Esophagus squamous epithelium (tissue), 5 donors: ENCODE measurements around the gene NFE2. TPM values are rescaled to one million over a fixed set of nuclear protein-coding genes. Genes with fewer than 3 reads are reported as not detected.

ENCODE experiments used
- DNase-seq: peaks from one replicate; lab custom pipeline; 2025; lab: John Stamatoyannopoulos, UW
- H3K27ac ChIP-seq, 4 donors: fragments of 200-600 bp; sonication (generic); one replicate each; pipeline ENCODE4 v1.5.1; 2016 to 2019; ENCODE audit warnings: mild to moderate bottlenecking in 1 of 4
- H3K27me3 ChIP-seq, 4 donors: fragments of 200-600 bp; sonication (generic); 1 replicate in 3 of 4; 2 replicates in 1 of 4; pipeline versions ENCODE4 v1.5.1 to v1.6.0; 2017 to 2021; ENCODE audit warnings: antibody characterized with exemption in 1 of 4
- H3K36me3 ChIP-seq, 3 donors: fragments of 200-600 bp; sonication (generic); one replicate each; pipeline ENCODE4 v1.5.1; 2016 to 2019
- H3K4me1 ChIP-seq, 3 donors: fragments of 200-600 bp; sonication (generic); one replicate each; pipeline ENCODE4 v1.5.1; 2017 to 2019
- H3K4me3 ChIP-seq, 4 donors: fragments of 200-600 bp; sonication (generic); 1 replicate in 3 of 4; 2 replicates in 1 of 4; pipeline ENCODE4 v1.5.1; 2016 to 2019; ENCODE audit warnings: mild to moderate bottlenecking in 2 of 4, moderate library complexity in 1 of 4
- H3K9me3 ChIP-seq, 3 donors: fragments of 200-600 bp; sonication (generic); one replicate each; pipeline ENCODE4 v1.5.1; 2016 to 2019
- CTCF ChIP-seq, 6 experiments: fragments of 450-650 bp in 4 of 6; fragments of 200-600 bp in 2 of 6; sonication (generic) in 2 of 6; IDR thresholded peaks; one replicate each; pipeline ENCODE4 v1.5.1; 2016 to 2019; ENCODE audit warnings: antibody characterized with exemption in 6 of 6, mild to moderate bottlenecking in 4 of 6, moderate library complexity in 4 of 6
- POLR2A ChIP-seq, 4 donors: fragments of 450-650 bp; IDR thresholded peaks; one replicate each; pipeline ENCODE4 v1.6.1; 2017; ENCODE audit warnings: antibody characterized with exemption in 4 of 4, mild to moderate bottlenecking in 4 of 4, moderate library complexity in 3 of 4
- WGBS, 2 donors: methylation state at CpG; one replicate each; pipeline ENCODE4 v1.1.5; 2018; 5-methylcytosine and 5-hydroxymethylcytosine counted together
- intact Hi-C: fragments of 100-400 bp; cut with DNase I; formaldehyde crosslinking; loops from one replicate; pipeline ENCODE4 v1.15.0; 2022
- total RNA-seq, 4 donors: library from RNA; depleted of rRNA; stranded (reverse); fragments of >200 nt; gene quantifications; one replicate each; pipeline ENCODE4 v1.1.0, GENCODE V29; 2016
- donor health status: DM: yes; HTN: yes; CAD: no.

The NFE2 gene
- total RNA-seq, 4 donors from 2014 or later = 0.15 to 0.44 (median 0.38) TPM; not detected in 1

- intact Hi-C loops = no loop called here
- Histone ChIP-seq H3K27me3 (no peaks in the 10 kb centered on the region), H3K36me3 (peaks cover 0 to 43% (median 4%) of the 10 kb centered on the region in 3 donors), H3K4me1 (peaks cover 0 to 51% (median 5%) of the 10 kb centered on the region in 3 donors), H3K9me3 (no peaks in the 10 kb centered on the region), H3K4me3 (no peak overlapping the region), H3K27ac (peak overlapping the region in 2 of 4 donors; percentile 60 to 66)
- no peak for DNase-seq
- TF ChIP-seq POLR2A (IDR thresholded peaks at IDR 0.05) (no peak), CTCF (IDR thresholded peaks at IDR 0.05) (no peak)
Observed at GRCh38 chr12:54258201-54258681, 42.6 kb downstream of the NFE2 start.

GRCh38 chr12:54257332-54257731 is 43.5 kb downstream of the NFE2 start:
- intact Hi-C loops = no loop called here
- Histone ChIP-seq H3K9me3 (no peaks in the 10 kb centered on the region), H3K27ac (no peak overlapping the region), H3K36me3 (peaks cover 0 to 52% (median 4%) of the 10 kb centered on the region in 3 donors), H3K27me3 (no peaks in the 10 kb centered on the region), H3K4me1 (peaks cover 0 to 46% (median 5%) of the 10 kb centered on the region in 3 donors), H3K4me3 (no peak overlapping the region)
- TF ChIP-seq CTCF (IDR thresholded peaks at IDR 0.05) (no peak), POLR2A (IDR thresholded peaks at IDR 0.05) (no peak)
- WGBS, 2 donors = 89 to 91% methylated on average over 7 to 8 of the region's 8 CpGs
- DNase-seq = no peak

GRCh38 chr12:54253240-54253639 is 47.6 kb downstream of the NFE2 start:
- H3K27me3 ChIP-seq = no peaks in the 10 kb centered on the region
- intact Hi-C loops = no loop called here

GRCh38 chr12:54251667-54252284 is 49.0 kb downstream of the NFE2 start:
- intact Hi-C loops = no loop called here
- no peaks in the 10 kb centered on the region for H3K4me1 ChIP-seq
- no peaks in the 10 kb centered on the region for H3K9me3 ChIP-seq
- peak in 5 of 6 experiments; percentile 46 to 66 (median 60) for TF ChIP-seq CTCF (IDR thresholded peaks at IDR 0.05)
- TF ChIP-seq POLR2A (IDR thresholded peaks at IDR 0.05) = no peak
- H3K36me3 ChIP-seq = peaks cover 0 to 90% (median 5%) of the 10 kb centered on the region in 3 donors
- 88 to 95% methylated on average over 1 of the region's 1 CpG for WGBS, 2 donors
- DNase-seq = no peak
- no peak overlapping the region for H3K27ac ChIP-seq
- no peak overlapping the region for H3K4me3 ChIP-seq
- no peaks in the 10 kb centered on the region for H3K27me3 ChIP-seq

More at GRCh38 chr12:54253240-54253639, 47.6 kb downstream of the NFE2 start:
- Histone ChIP-seq H3K36me3 (peaks cover 0 to 84% (median 9%) of the 10 kb centered on the region in 3 donors), H3K27ac (no peak overlapping the region), H3K4me3 (no peak overlapping the region), H3K4me1 (peaks cover 0 to 5% (median 0%) of the 10 kb centered on the region in 3 donors), H3K9me3 (no peaks in the 10 kb centered on the region)
- 81 to 86% methylated on average over 4 of the region's 4 CpGs for WGBS, 2 donors
- no peak for TF ChIP-seq POLR2A (IDR thresholded peaks at IDR 0.05)
- no peak for TF ChIP-seq CTCF (IDR thresholded peaks at IDR 0.05)
- no peak for DNase-seq

GRCh38 chr12:54249489-54249888 is 51.3 kb downstream of the NFE2 start:
- TF ChIP-seq CTCF (IDR thresholded peaks at IDR 0.05) (no peak), POLR2A (IDR thresholded peaks at IDR 0.05) (no peak)
- H3K27ac ChIP-seq = no peak overlapping the region
- H3K4me1 ChIP-seq = no peaks in the 10 kb centered on the region
- no peaks in the 10 kb centered on the region for H3K9me3 ChIP-seq
- DNase-seq = no peak
- intact Hi-C loops = no loop called here
- H3K36me3 ChIP-seq = peaks cover 0 to 89% (median 11%) of the 10 kb centered on the region in 3 donors
- 91 to 97% methylated on average over 5 of the region's 5 CpGs for WGBS, 2 donors
- no peaks in the 10 kb centered on the region for H3K27me3 ChIP-seq
- no peak overlapping the region for H3K4me3 ChIP-seq
